OCI-LY1 (cell line): ENCODE data around the gene FARS2.

Experiments
- EZH2 ChIP-seq: fragments of 200-600 bp; sonication (generic), shearing (Covaris generic); IDR thresholded peaks from 2 replicates; pipeline ENCODE4 v1.8.0; 2017; ENCODE audit warnings: borderline replicate concordance, mixed run types, mild to moderate bottlenecking, antibody characterized with exemption, low read length, moderate library complexity, mixed read lengths
- TF ChIP-seq, protein P1 (sequence below): fragments of 200-600 bp; sonication (generic), shearing (Covaris generic); IDR thresholded peaks from 2 replicates; pipeline ENCODE4 v1.5.1; 2017; ENCODE audit warnings: mild to moderate bottlenecking, antibody characterized with exemption, low read length, moderate library complexity, mixed read lengths

DNA sequence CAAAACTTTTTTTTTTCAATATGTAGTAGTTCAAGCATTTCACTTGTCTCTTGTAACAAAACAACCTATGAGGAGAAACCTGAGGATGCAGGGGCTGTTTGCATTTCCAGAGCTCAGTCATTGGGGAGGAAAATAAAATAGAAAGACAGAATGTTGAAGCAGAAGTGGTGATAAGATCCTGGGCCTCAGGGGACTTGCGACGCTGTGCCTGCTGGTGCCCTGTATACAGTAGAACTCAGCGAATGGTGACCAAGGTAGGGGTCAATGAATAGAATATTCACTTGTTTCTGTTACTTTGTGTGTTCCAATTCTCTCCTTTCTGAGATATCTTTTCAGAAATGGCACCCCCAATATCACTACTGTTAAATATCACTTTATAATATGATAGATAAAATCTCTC lies 271.6 kb downstream of the FARS2 start:
- TF ChIP-seq, protein P1, sequence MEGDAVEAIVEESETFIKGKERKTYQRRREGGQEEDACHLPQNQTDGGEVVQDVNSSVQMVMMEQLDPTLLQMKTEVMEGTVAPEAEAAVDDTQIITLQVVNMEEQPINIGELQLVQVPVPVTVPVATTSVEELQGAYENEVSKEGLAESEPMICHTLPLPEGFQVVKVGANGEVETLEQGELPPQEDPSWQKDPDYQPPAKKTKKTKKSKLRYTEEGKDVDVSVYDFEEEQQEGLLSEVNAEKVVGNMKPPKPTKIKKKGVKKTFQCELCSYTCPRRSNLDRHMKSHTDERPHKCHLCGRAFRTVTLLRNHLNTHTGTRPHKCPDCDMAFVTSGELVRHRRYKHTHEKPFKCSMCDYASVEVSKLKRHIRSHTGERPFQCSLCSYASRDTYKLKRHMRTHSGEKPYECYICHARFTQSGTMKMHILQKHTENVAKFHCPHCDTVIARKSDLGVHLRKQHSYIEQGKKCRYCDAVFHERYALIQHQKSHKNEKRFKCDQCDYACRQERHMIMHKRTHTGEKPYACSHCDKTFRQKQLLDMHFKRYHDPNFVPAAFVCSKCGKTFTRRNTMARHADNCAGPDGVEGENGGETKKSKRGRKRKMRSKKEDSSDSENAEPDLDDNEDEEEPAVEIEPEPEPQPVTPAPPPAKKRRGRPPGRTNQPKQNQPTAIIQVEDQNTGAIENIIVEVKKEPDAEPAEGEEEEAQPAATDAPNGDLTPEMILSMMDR: no peak
- no peak for TF ChIP-seq EZH2
